ENCODE results near the gene SEPTIN5.
"Not testable (repeated sequence)": the region's sequence is repeated elsewhere in the genome, so short reads cannot be mapped to it uniquely, and the experiment has no call there.

SEPTIN5 gene

GRCh38 chr22:19693581-19693980 lies 20.7 kb upstream of the SEPTIN5 start:
- no peak for TF ChIP-seq CTCF (IDR thresholded peaks at IDR 0.05; ENCODE audit: extremely low read depth, missing control alignments)
- no peak for DNase-seq (ENCODE audit: low spot score)

GRCh38 chr22:19693981-19694670 lies 20.2 kb upstream of the SEPTIN5 start:
- no peak for TF ChIP-seq CTCF (IDR thresholded peaks at IDR 0.05; ENCODE audit: extremely low read depth, missing control alignments)
- no peak for DNase-seq (ENCODE audit: low spot score)

GRCh38 chr22:19694696-19695095 lies 19.6 kb upstream of the SEPTIN5 start:
- DNase-seq (ENCODE audit: low spot score) = no peak
- TF ChIP-seq CTCF (IDR thresholded peaks at IDR 0.05; ENCODE audit: extremely low read depth, missing control alignments) = no peak

GRCh38 chr22:19696504-19697276 lies 17.6 kb upstream of the SEPTIN5 start:
- no peak for DNase-seq (ENCODE audit: low spot score)
- no peak for TF ChIP-seq CTCF (IDR thresholded peaks at IDR 0.05; ENCODE audit: extremely low read depth, missing control alignments)

- not testable (repeated sequence) for DNase-seq (ENCODE audit: low spot score)
Observed at GRCh38 chr22:19697871-19698270, 16.4 kb upstream of the SEPTIN5 start.

GRCh38 chr22:19700790-19701419 lies 13.4 kb upstream of the SEPTIN5 start:
- TF ChIP-seq CTCF (IDR thresholded peaks at IDR 0.05; ENCODE audit: extremely low read depth, missing control alignments) = no peak
- DNase-seq (ENCODE audit: low spot score) = no peak

- DNase-seq (ENCODE audit: low spot score) = no peak
- TF ChIP-seq CTCF (IDR thresholded peaks at IDR 0.05; ENCODE audit: extremely low read depth, missing control alignments) = no peak
Observed at GRCh38 chr22:19701420-19702145, 12.7 kb upstream of the SEPTIN5 start.
